ENCODE measurements around the gene STARD6. TPM values are rescaled to one million over a fixed set of nuclear protein-coding genes. Genes with fewer than 3 reads are reported as not detected.

The STARD6 gene
- total and polyA plus RNA-seq, 10 of the 15 experiments (the other 5 are each of a cell fraction or from before 2014, with no cell fraction given): 0.10 to 0.84 (median 0.34) TPM; not detected in 3

DNA sequence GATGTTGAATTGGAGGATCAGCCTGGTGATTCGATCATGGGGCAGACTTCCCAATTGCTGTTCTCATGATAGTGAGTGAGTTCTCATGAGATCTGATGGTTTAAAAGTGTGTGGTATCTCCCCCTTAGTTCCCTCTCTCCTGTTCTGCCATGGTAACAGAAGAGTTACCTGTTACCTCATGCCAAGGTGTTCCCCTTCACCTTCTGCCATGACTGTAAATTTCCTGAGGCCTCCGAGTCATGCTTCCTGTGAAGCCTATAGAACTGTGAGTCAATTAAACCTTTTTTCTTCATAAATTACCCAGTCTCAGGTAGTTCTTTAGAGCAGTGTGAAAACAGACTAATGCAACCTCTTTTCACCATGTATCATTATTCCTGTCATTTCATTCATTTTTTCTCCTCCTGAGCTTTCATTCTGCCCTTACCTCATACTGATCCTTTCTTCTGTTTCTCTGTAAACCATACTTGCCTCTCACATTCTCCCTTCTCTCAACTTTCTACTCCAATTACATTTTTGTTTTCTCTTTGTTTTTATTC is 22.0 kb downstream of the STARD6 start:
- CTCF ChIA-PET: no interaction called here
- no peak for TF ChIP-seq CUX1 (IDR thresholded peaks at IDR 0.05; ENCODE audit: insufficient replicate concordance, low read depth, low read length)
- no peak for TF ChIP-seq IKZF1 (conservative IDR thresholded peaks at IDR 0.05)
- TF ChIP-seq ZNF622 (IDR thresholded peaks at IDR 0.05): no peak
- no peak for TF ChIP-seq POLR2AphosphoS5 (IDR thresholded peaks at IDR 0.05; ENCODE audit: low read length)
- no peak for TF ChIP-seq IRF4 (IDR thresholded peaks at IDR 0.05; ENCODE audit: low read depth, low read length)
- no peak for TF ChIP-seq RUNX3 (IDR thresholded peaks at IDR 0.05; ENCODE audit: low read length)
- no peak for TF ChIP-seq SUPT20H (IDR thresholded peaks at IDR 0.05; ENCODE audit: borderline replicate concordance, control insufficient read depth, low read depth, low read length)
- no peak for TF ChIP-seq SREBF1 (IDR thresholded peaks at IDR 0.05; ENCODE audit: low read length)
- TF ChIP-seq, protein P1, sequence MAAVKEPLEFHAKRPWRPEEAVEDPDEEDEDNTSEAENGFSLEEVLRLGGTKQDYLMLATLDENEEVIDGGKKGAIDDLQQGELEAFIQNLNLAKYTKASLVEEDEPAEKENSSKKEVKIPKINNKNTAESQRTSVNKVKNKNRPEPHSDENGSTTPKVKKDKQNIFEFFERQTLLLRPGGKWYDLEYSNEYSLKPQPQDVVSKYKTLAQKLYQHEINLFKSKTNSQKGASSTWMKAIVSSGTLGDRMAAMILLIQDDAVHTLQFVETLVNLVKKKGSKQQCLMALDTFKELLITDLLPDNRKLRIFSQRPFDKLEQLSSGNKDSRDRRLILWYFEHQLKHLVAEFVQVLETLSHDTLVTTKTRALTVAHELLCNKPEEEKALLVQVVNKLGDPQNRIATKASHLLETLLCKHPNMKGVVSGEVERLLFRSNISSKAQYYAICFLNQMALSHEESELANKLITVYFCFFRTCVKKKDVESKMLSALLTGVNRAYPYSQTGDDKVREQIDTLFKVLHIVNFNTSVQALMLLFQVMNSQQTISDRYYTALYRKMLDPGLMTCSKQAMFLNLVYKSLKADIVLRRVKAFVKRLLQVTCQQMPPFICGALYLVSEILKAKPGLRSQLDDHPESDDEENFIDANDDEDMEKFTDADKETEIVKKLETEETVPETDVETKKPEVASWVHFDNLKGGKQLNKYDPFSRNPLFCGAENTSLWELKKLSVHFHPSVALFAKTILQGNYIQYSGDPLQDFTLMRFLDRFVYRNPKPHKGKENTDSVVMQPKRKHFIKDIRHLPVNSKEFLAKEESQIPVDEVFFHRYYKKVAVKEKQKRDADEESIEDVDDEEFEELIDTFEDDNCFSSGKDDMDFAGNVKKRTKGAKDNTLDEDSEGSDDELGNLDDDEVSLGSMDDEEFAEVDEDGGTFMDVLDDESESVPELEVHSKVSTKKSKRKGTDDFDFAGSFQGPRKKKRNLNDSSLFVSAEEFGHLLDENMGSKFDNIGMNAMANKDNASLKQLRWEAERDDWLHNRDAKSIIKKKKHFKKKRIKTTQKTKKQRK (IDR thresholded peaks at IDR 0.05; ENCODE audit: low read depth, low read length): no peak
- no peak for TF ChIP-seq EGR1 (IDR thresholded peaks at IDR 0.05; ENCODE audit: borderline replicate concordance in 1 of 2, low read depth in 2 of 2, low read length in 2 of 2)
- H4K20me1 ChIP-seq (ENCODE audit: control insufficient read depth, insufficient read depth): no peaks in the 10 kb centered on the region
- H2AFZ ChIP-seq (ENCODE audit: control insufficient read depth, low read depth, low read length): no peak overlapping the region
- H3K9ac ChIP-seq (ENCODE audit: control insufficient read depth, insufficient read depth, low read length): no peak overlapping the region
- H3K9me3 ChIP-seq (replicated peaks; ENCODE audit: control insufficient read depth, insufficient read depth, low read length): no peaks in the 10 kb centered on the region
- 5% methylated on average over 2 of the region's 2 CpGs for WGBS (ENCODE audit: insufficient coverage, insufficient replicate concordance, low lambda C conversion rate, missing lambda C conversion rate)
- no peak overlapping the region for H3K4me2 ChIP-seq (ENCODE audit: control insufficient read depth, insufficient read depth)
- no peak for FAIRE-seq
- no peak overlapping the region for H3K4me3 ChIP-seq
- POLR2A ChIA-PET: no interaction called here
- RAD21 ChIA-PET (ENCODE audit: unreplicated experiment): no interaction called here
- in situ Hi-C loops (cut with MboI): no loop called here
- H3K27me3 ChIP-seq (replicated peaks in 1 of 2; ENCODE audit: control insufficient read depth in 2 of 2, insufficient read depth in 2 of 2, low read length in 1 of 2): no peaks in the 10 kb centered on the region
- no peaks in the 10 kb centered on the region for H3K4me1 ChIP-seq (ENCODE audit: control insufficient read depth, insufficient read depth, low read length)
- ATAC-seq: no peak
- SMC1A ChIA-PET (ENCODE audit: uncharacterized antibody, unreplicated experiment): no interaction called here
- no peaks in the 10 kb centered on the region for H3K36me3 ChIP-seq (ENCODE audit: control insufficient read depth in 2 of 2, insufficient read depth in 2 of 2, low read length in 1 of 2)
- DNase-seq (ENCODE audit: low read depth, low spot score): no peak
- BruUV-seq (replicated peaks): no TSS peak
- no peak overlapping the region for H3K27ac ChIP-seq (ENCODE audit: control insufficient read depth, insufficient read depth)
- intact Hi-C loops (cut with micrococcal nuclease; ENCODE audit: unreplicated experiment): no loop called here
- no peaks in the 10 kb centered on the region for H3K79me2 ChIP-seq (ENCODE audit: control insufficient read depth, insufficient read depth, low read length)

All from GM12878 (cell line).